GM12892 (cell line): ENCODE results near the gene MITD1.

Experiments used
- POLR2A ChIP-seq: IDR thresholded peaks from 2 replicates; pipeline ENCODE4 v1.6.1; 2011; ENCODE audit warnings: low read depth, low read length, control low read depth
- POLR2AphosphoS5 ChIP-seq: IDR thresholded peaks from 2 replicates; pipeline ENCODE4 v1.6.1; 2011; ENCODE audit warnings: low read depth, low read length, control low read depth
- TAF1 ChIP-seq: IDR thresholded peaks from 2 replicates; pipeline ENCODE4 v1.6.1; 2011; ENCODE audit warnings: low read depth, mild to moderate bottlenecking, control low read depth, low read length, borderline replicate concordance

- TF ChIP-seq POLR2A (peak; percentile 88), POLR2AphosphoS5 (peak; percentile 77), TAF1 (0 out of 2 replicates have a peak, but pooled peaks have one; percentile 8)
These were observed 26.0 kb downstream of the MITD1 start, which contains the start of the genes LIPT1 and TSGA10 for GRCh38 chr2:99154643-99155536.
